ENCODE results near the gene PTPRD.

Gene PTPRD

GRCh38 chr9:8447601-8448000, 2165.2 kb downstream of the PTPRD start:
- DNase-seq (ENCODE audit: low read depth in 2 of 2): no peak

DNA sequence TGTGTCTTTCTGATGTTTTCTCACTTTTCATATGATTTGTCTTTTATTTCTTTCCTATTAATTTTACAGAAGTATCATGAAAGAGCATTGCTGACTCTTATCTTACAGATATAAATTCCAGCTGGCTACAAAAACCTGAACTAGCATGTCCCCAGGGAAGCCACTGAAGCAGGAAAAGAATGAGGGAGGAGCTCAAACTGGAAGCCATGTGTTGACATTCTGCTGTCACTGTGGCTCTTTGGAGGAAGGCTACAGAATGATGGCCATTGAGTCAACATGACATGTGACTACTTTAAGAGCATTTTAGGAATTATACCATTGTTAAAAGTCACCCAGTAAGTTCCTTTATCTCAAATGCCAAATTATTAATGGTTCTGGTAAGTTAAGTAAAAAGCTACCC, 2174.9 kb downstream of the PTPRD start:
- DNase-seq (ENCODE audit: low read depth in 2 of 2): no peak

GRCh38 chr9:8437259-8437658, 2175.5 kb downstream of the PTPRD start:
- no peak for DNase-seq (ENCODE audit: low read depth in 2 of 2)

DNA sequence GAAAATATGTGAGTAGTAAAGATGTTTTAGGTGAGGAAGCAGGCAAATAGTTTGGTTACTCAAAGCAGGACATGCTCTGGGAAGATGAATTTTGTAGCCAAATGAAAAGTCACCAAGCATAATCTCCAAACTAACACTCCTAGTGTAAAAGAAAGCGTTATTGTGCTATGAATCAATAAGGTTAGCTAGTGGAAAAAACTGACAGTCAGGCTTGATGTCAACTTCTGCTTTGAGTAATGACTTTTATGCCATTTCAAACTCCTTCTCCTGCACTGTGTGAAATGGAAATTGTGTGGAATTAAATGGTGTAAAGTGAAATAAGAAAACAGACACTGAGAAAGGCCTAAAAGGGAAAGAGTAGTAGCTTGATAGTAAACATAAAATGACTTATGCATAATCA, 2176.0 kb downstream of the PTPRD start:
- no peak for DNase-seq (ENCODE audit: low read depth in 2 of 2)

DNA sequence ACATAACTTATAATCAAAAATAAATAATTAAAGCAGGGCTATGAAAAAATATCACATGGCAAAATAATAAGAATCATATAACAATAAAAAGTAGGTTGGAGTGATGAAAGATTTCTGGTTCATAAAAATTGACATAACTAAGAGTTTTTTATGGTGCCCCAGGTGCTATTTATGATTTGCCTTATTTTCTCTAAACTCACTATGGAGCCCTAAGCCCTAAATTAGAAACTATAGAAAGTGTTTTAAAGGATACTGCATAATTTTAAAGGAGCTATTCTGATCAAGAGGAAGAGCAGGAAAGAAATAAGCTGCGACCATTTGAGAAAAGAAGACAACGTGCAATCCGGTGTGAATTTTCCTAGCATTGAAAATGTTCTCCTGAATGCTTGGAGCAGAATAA, 2178.2 kb downstream of the PTPRD start:
- DNase-seq (ENCODE audit: low read depth in 2 of 2): no peak

DNA sequence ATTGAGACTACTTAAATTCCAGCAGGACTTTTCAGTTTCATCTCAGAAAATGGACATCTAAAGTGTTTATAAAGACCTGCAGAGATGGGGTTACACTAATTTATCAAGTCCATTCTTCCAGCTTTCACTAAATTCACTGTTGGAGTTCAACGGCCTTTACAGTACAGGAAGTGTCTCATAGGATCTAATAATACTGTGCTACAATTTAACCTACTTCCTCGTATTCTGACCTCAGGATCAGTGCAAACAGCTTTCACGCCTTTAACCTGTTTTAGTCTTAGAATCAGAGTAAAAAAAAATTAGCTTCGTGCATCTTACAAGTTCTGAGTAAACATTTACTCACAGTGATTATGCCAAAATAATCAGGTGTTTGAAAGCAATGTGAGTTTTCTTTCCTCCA, 2180.6 kb downstream of the PTPRD start:
- DNase-seq (ENCODE audit: low read depth in 2 of 2): no peak

DNA sequence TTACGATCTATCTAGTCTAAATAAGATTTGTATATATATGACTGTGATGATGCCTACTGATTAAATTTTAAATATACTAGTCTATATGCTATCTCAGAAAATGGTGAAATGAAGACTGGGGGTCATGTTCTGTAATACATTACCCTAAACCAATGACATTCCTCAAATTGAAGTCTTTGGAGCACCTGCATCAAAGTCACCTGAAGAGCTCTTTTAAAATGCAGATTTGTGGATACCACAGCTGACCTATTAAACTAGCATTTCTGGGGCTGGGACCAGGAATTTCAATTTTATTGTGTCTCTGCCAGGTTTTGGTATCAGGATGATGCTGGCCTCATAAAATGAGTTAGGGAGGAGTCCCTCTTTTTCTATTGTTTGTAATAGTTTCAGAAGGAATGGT, 2181.3 kb downstream of the PTPRD start:
- no peak for DNase-seq (ENCODE audit: low read depth in 2 of 2)

DNA sequence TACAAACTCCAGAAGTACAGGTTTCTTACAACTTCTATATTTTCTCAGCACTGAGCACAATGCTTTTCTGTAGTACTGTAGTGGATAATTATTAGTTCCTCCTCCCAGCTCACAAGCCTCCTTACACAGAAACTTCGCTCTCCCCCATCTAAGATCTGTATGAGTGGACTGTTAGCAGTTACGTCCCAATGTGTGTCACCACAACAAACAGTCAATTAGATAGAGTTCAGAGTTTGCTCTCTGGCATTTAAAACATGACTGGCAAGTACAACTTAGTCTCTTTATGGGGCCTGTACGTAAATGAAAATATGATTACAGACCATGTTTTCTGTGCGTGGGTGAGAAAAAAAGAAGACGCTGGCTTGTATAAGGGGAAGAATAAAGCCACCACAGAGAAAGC, 2181.9 kb downstream of the PTPRD start:
- DNase-seq (ENCODE audit: low read depth in 2 of 2): no peak

GRCh38 chr9:8429768-8430167, 2183.0 kb downstream of the PTPRD start:
- no peak for DNase-seq (ENCODE audit: low read depth in 2 of 2)

GRCh38 chr9:8429157-8429556, 2183.6 kb downstream of the PTPRD start:
- DNase-seq (ENCODE audit: low read depth in 2 of 2): no peak

GRCh38 chr9:8428389-8428788, 2184.4 kb downstream of the PTPRD start:
- DNase-seq (ENCODE audit: low read depth in 2 of 2): no peak

DNA sequence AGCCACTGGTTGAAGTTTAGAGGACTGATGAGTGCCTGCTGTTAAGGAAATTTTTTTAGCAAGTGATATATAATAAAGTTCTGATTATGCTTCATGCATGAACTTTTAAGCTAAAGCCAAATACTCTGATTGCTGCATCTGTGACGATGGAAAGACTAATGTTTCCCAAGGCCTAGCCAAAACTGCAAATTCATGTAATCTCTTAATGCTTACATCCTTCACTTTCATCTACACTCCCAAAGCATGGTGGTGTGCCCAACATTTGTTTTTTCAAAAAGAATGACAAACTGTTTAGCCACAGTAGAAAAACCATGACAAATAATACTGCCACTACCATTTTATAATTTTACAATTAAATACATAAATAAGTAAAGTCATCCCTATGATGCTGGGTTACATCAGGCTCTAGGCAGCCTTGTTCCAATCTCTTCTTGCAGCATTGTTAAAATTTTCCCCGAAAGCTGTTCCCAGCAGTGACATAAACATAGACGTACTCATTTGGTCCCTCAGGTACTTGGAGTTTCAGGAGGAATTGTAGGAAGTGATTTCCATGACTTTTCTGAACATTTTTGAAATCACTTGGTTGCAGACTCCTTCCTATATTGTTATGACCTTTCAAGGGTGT, 2187.9 kb downstream of the PTPRD start:
- DNase-seq (ENCODE audit: low read depth in 2 of 2): no peak

- no peak for DNase-seq (ENCODE audit: low read depth in 2 of 2)
These were observed 2192.4 kb downstream of the PTPRD start for GRCh38 chr9:8420416-8420815.

GRCh38 chr9:8419596-8420275, 2193.1 kb downstream of the PTPRD start:
- no peak for DNase-seq (ENCODE audit: low read depth in 2 of 2)

GRCh38 chr9:8417341-8417740, 2195.5 kb downstream of the PTPRD start:
- DNase-seq (ENCODE audit: low read depth in 2 of 2): no peak

DNA sequence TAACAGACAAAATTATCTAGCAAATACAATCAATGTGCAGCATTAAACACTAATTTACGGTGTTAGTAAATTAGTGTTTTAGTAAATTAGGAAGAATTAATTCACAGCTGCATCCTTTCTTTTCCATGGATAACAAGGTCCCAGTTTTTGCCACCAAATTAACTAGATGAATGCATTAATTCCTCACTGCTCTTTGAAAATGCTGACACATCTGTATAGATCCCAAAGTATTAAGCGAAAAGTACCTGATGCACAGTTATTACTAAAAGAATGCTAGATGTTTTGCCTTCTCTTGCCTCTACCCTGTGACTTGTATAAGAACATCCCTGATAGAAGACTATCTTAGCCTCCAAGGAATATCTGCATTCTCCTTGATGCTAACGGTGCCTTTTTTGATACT, 2200.5 kb downstream of the PTPRD start:
- no peak for DNase-seq (ENCODE audit: low read depth in 2 of 2)

GRCh38 chr9:8408575-8409190, 2204.1 kb downstream of the PTPRD start:
- no peak for DNase-seq (ENCODE audit: low read depth in 2 of 2)

DNA sequence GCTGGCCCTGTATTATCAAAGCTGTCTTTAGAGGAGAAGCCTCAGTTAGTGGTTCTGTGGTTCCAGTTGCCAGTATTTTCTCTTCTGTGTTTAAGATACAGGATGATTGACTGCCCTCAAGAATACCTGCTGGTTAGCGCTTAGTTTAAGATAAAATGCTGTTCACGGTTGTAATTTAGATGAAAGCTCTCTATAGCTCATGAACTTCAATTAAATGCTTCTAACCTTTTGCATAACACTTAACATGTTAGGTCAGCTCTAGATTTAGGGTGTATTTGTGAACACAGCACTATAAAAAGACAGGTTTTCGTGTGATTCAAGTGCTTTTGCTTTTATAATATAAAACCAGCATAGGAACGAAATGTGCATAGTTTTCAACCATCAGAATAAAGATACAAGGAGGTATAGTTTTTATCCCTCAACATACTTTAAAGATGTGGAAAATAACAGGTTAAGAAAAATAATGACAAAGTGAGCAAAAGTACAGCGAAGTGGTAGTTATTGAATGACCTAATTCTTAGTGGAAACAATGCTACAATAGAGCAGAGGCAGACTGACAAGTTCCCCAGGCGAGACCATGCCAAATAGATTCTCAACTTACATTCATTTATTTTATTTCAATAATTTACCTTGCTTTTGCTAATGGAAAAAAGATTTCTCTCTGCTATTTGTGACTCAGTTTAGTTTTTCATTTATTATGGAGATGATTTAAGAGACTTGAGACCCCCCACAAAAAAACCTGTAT, 2210.7 kb downstream of the PTPRD start:
- DNase-seq (ENCODE audit: low read depth in 2 of 2): no peak

GRCh38 chr9:8400378-8400777, 2212.4 kb downstream of the PTPRD start:
- no peak for DNase-seq (ENCODE audit: low read depth in 2 of 2)

DNA sequence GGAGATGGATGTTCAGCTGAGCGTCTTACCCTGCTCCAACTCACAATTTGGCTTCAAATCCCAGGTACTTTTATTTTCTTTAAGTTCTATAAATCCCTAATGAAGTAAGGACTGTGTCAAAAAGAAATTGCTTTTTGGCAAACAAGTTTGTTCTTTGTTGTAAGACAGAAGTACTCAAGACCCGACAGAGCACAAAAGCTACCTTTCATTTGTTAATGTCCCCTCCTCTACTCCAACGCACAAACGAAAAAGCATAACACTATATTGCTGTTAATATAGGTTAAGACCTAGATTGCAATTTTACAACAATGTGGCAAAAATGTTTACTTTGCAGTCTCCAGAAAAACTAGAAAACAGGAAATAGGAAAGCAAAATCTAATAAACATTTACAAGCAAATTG, 2217.8 kb downstream of the PTPRD start:
- no peak for DNase-seq (ENCODE audit: low read depth in 2 of 2)

GRCh38 chr9:8394341-8394740, 2218.5 kb downstream of the PTPRD start:
- no peak for DNase-seq (ENCODE audit: low read depth in 2 of 2)

- DNase-seq (ENCODE audit: low read depth in 2 of 2): no peak
These were observed 2219.9 kb downstream of the PTPRD start for GRCh38 chr9:8392866-8393265.

DNA sequence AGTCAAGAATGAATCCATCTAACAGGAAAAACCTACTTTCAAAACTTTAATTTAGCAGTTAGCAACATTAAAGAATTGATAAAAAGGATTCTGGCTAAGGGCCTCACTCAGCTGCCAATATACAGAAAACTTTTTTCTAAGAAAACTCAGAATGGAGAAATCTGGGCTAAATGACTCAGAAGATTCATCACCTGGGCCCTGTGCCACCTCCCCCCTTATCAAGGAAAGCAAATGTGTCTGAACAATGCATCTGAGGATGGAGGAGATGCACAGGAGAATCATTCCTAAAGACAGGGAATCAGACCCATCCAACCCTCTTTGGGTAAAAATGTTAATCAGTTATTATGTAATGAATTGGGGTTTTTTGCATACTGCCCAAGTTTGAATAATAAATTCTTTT, 2221.2 kb downstream of the PTPRD start:
- DNase-seq (ENCODE audit: low read depth in 2 of 2): no peak
